NCI-H1417 (cell line): ENCODE data around the gene MMAB.
"Not testable (repeated sequence)": the region's sequence is repeated elsewhere in the genome, so short reads cannot be mapped to it uniquely, and the experiment has no call there.

Experiments used
- DNase-seq, 3 experiments: peaks; one replicate each; lab custom pipeline; 2025; lab: John Stamatoyannopoulos, UW

The MMAB gene

GRCh38 chr12:109602132-109602531 is 28.8 kb upstream of the MMAB start:
- not testable (repeated sequence) for DNase-seq

DNA sequence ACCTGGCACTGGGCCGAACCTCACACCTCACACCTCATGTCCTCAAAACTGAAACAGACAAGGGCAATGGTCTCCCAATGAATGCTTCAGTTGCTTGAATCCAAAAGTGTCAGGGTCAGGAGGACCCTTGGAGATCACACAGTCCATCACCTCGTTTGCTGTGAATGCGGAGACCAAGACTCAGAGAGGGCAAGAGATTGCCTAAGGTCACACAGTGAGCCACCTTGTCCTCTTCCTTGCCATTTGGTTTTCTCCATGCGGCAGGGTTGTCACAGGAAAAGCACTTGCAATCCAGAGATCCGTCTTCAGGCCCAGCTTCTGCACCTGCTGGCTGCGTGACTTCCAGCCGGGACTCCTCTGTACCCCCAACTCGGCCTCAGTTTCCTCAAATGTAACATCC is 28.3 kb upstream of the MMAB start:
- DNase-seq = no peak

DNA sequence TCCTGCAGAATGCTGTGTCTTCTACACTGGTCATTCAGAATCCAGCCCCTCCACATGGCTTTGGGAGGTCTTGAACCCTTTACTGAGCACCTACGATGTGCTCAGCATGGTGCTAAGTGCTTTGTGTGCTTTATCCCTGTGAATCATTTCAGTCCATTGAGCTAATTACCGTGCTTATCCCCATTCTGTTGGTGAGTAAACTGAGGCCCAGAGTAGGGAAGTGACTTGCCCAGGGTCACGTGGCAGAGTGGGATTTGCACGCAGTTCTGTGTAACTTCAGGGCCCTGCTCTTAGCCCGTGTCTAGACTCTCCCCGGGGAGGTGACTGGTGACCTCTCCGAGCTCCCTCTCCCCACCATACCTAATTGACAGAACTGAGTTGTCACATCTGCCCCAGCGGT is 27.7 kb upstream of the MMAB start:
- no peak for DNase-seq

GRCh38 chr12:109600481-109600880 is 27.2 kb upstream of the MMAB start:
- DNase-seq = peak in 2 of 3 experiments; percentile 37 to 51

GRCh38 chr12:109599087-109599486 is 25.8 kb upstream of the MMAB start:
- DNase-seq = no peak

DNA sequence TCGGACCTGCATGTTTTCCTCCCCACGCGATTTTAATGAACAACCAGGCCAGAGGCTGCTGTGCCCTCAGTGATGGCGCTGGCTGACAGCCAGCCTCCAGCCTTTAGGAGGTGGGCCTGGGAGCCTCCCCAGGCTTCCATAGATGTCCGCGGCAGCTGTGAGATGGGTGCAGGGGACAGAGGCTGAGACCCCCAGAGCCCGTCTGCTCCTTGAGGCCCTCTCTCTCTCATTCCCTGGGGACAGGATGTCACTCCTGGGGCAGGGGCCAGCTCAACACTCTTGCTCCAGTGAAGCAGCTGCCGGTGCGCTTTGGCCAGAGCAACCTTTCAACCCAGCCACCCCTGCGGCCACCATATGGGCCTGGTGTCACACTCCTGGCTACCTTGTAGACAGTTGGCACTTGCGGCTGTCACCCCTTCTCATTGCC is 25.1 kb upstream of the MMAB start:
- no peak for DNase-seq

DNA sequence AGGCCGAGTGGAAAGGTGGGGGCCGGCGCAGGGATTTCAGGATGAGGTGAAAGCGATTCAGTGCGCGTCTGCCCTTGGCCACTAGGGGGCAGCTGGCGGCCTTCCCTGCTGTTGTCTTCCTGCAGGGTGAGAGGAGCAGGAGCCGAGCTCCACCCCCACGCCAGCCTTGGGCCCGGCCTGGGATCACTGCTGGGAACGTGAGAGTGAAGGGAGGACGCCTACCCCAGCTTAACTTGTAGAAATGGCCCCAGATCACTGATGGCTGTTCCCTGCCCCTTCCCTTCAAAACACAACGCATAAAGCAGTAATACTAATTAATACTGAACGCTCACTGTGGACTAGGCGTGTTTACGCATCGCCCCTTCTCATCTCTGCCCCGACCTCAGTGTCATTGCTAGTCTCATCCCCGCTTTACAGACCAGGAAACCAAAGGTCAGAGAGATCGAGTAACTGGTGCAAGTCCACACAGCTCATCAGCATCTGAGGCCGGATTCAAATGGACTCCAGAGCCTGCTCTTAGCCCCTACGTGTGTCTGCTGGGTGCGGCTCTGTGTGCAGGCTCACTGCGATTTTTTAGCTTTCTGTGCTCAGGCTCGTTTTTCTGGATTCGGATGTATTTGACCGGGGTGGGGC is 24.6 kb upstream of the MMAB start:
- peak; percentile 83 to 91 (median 89) for DNase-seq

- no peak for DNase-seq
Measured at GRCh38 chr12:109597414-109597794, 24.1 kb upstream of the MMAB start.

- DNase-seq = no peak
Measured at GRCh38 chr12:109596418-109597244, 23.3 kb upstream of the MMAB start.

GRCh38 chr12:109595321-109595902 is 22.1 kb upstream of the MMAB start:
- DNase-seq = no peak

DNA sequence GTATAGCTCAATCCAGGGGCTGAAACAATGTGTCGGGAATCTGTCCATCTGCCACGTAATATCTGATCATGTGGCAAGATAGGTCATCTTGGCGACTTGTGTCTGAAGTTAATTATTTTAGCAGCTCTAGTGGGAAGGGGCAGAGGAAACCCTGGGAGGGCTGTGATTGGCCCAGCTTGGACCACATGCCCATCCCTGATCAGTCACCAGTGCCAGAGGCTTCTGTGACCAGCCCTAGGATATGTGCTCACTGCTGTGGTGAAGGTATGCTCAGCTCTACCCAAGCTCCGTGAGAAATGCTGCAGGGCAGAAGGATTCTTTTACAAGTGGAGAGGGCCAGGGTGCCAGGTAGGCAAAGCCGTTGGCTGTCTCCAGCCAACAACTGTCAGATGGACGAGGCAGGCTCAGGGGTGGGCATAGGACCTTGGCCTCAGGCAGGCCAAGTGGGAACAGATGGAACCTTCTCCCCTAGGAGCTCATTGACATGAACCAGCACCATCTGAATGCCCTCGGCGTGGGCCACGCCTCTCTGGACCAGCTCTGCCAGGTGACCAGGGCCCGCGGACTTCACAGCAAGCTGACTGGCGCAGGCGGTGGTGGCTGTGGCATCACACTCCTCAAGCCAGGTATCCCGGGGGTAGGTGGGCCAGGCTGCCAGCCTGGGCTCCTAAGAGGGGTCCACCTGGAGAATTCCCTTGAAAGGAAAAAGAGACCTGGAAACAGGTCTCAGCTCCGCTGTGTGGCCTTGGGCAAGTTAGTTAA is 21.4 kb upstream of the MMAB start:
- no peak for DNase-seq

DNA sequence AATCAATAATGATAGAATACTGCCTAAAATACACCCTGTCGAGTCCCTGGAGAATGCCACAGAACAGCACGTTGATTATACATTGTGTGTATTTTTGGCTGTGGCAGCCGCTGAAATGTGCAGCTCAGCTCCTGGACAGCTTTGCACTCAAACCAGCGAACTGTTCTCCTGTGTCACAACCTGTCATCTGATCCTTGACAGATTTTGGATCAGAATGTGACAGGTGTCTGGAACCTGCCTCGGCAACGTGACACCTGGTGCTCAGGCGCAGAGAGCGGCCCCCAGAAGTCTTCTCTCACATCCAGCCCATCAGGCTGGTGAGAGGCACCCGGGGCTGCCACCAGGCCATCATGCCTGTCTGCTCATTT is 19.6 kb upstream of the MMAB start:
- DNase-seq = peak in 1 of 3 experiments; percentile 65

DNA sequence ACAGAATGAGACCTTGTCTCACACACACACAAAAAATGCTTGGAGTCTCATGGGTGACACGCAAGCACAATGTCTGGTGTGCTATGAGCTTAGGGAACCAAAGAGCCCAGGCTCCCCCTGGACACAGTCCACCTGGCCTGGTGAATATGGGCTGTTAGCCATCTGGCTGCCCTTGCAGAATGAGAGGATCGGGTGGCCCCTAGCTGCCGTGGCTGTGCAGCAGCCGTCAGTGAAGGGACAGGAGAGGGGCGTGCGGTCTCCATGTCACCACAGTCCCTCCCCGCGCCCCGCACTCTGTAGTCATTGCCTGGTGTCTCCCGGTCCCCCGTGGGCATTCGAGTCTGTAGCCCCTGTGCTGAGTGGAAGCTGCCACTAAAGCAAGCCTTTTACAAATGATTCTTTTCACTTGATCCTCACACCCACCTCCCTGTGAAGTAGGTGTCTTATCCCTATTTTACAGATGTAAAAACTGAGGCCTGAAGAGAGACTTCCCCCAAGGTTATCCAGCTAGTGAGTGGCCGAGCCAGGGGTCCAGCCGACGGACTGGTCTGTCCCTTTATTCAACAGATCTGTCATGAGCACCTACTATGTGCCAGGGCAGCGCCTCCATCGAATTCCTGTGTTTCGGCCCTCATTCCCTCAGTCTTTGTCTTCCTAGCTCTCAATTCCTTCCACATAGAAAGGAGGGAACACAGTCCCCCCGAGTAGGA is 19.0 kb upstream of the MMAB start:
- no peak for DNase-seq

- no peak for DNase-seq
Measured at GRCh38 chr12:109591041-109591440, 17.7 kb upstream of the MMAB start.

GRCh38 chr12:109590566-109590965 is 17.3 kb upstream of the MMAB start:
- DNase-seq = no peak

GRCh38 chr12:109589691-109590245 is 16.5 kb upstream of the MMAB start:
- DNase-seq = no peak

- no peak for DNase-seq
Measured at GRCh38 chr12:109589240-109589590, 15.9 kb upstream of the MMAB start.

- DNase-seq = no peak
Measured at GRCh38 chr12:109588461-109589239, 15.3 kb upstream of the MMAB start.

GRCh38 chr12:109587921-109588320 is 14.6 kb upstream of the MMAB start:
- DNase-seq = no peak

- peak in 2 of 3 experiments; percentile 28 to 35 for DNase-seq
Measured at GRCh38 chr12:109586385-109587296, 13.3 kb upstream of the MMAB start.
